T-cell (primary cell): Measurements from ENCODE around the gene SYT7. TPM values are rescaled to one million over a fixed set of nuclear protein-coding genes. Genes with fewer than 3 reads are reported as not detected.

Source experiments
- ATAC-seq, 4 experiments: fragments of 200-7000 bp in 3 of 4; fragments of 150-1000 bp in 1 of 4; cut with Tn5 transposase; replicated peaks in 1 of 4; 1 replicate in 3 of 4; 2 replicates in 1 of 4; pipeline ENCODE4 v1.10.0; 2021; ENCODE audit warnings: moderate library complexity in 3 of 4, mild to moderate bottlenecking in 2 of 4, moderate number of reproducible peaks in 1 of 4
- CTCF ChIA-PET, 2 donors: fragments of 300-600 bp; sonication (Branson Sonifier 250); formaldehyde crosslinking; loops; one replicate each; lab custom pipeline; 2022; ENCODE audit warnings: antibody characterized with exemption in 2 of 2; lab: Charles Lee
- POLR2A ChIA-PET, 2 donors: fragments of 300-600 bp; sonication (Branson Sonifier 250); formaldehyde crosslinking; loops; one replicate each; lab custom pipeline; 2022; ENCODE audit warnings: antibody characterized with exemption in 2 of 2; lab: Charles Lee
- DNase-seq, 35 experiments: peaks; one replicate each; pipeline versions ENCODE4 v3.0.0 to v3.0.0-alpha.2; 2013 to 2023
- H3K27ac ChIP-seq: one replicate; pipeline ENCODE4 v1.5.1; 2013; ENCODE audit warnings: low read length
- H3K27me3 ChIP-seq, 2 experiments: replicated peaks in 1 of 2; 1 replicate in 1 of 2; 2 replicates in 1 of 2; pipeline versions ENCODE4 v1.6.1 to v1.7.0; 2013; ENCODE audit warnings: low read length in 1 of 2, mixed read lengths in 1 of 2; ENCODE audit not compliant: control insufficient read depth in 2 of 2, insufficient read depth in 2 of 2; ENCODE audit errors: extremely low read depth in 1 of 2
- H3K36me3 ChIP-seq, 2 donors: 1 replicate in 1 of 2; 2 replicates in 1 of 2; pipeline versions ENCODE4 v1.6.1 to v1.7.0; 2013; ENCODE audit warnings: low read length in 1 of 2; ENCODE audit not compliant: control insufficient read depth in 2 of 2, insufficient read depth in 1 of 2; ENCODE audit errors: extremely low read depth in 1 of 2
- H3K4me1 ChIP-seq, 2 experiments: 1 replicate in 1 of 2; 2 replicates in 1 of 2; pipeline versions ENCODE4 v1.6.1 to v1.7.0; 2013; ENCODE audit warnings: low read length in 2 of 2, mixed read lengths in 1 of 2; ENCODE audit not compliant: insufficient read depth in 2 of 2, control insufficient read depth in 1 of 2; ENCODE audit errors: extremely low read depth in 1 of 2
- H3K4me3 ChIP-seq, 2 donors: 1 replicate in 1 of 2; 2 replicates in 1 of 2; pipeline versions ENCODE4 v1.5.1 to v1.7.0; 2013; ENCODE audit warnings: mild to moderate bottlenecking in 2 of 2, low read length in 1 of 2, moderate library complexity in 1 of 2; ENCODE audit not compliant: control insufficient read depth in 1 of 2; ENCODE audit errors: extremely low read depth in 1 of 2
- H3K9me3 ChIP-seq: 2 replicates; pipeline ENCODE4 v1.7.0; 2013
- H3K27ac Mint-ChIP-seq, 2 donors: one replicate each; pipeline ENCODE4 v1.8.0; 2020 to 2021; ENCODE audit warnings: mild to moderate bottlenecking in 2 of 2, mixed read lengths in 2 of 2
- H3K27me3 Mint-ChIP-seq, 2 donors: one replicate each; pipeline ENCODE4 v1.8.0; 2021 to 2022; ENCODE audit warnings: mixed read lengths in 2 of 2
- H3K36me3 Mint-ChIP-seq: one replicate; pipeline ENCODE4 v1.8.0; 2021; ENCODE audit warnings: mixed read lengths
- H3K4me1 Mint-ChIP-seq, 3 donors: one replicate each; pipeline ENCODE4 v1.8.0; 2020 to 2022; ENCODE audit warnings: mixed read lengths in 3 of 3, mild to moderate bottlenecking in 1 of 3
- H3K4me3 Mint-ChIP-seq, 3 donors: one replicate each; pipeline ENCODE4 v1.8.0; 2020 to 2022; ENCODE audit warnings: mild to moderate bottlenecking in 3 of 3, mixed read lengths in 3 of 3, moderate library complexity in 3 of 3
- H3K9me3 Mint-ChIP-seq, 3 donors: one replicate each; pipeline ENCODE4 v1.8.0; 2020 to 2022; ENCODE audit warnings: mixed read lengths in 3 of 3
- WGBS: methylation state at CpG from one replicate; pipeline ENCODE4 v1.1.5; 2013; ENCODE audit warnings: missing lambda C conversion rate; ENCODE audit not compliant: insufficient coverage; 5-methylcytosine and 5-hydroxymethylcytosine counted together
- total RNA-seq, 35 experiments: library from RNA in 6 of 35; stranded (reverse) in 6 of 35; fragments of 120-200 nt in 1 of 35; gene quantifications; one replicate each; pipeline versions ENCODE4 v1.2.1 to v1.2.4 and lab custom pipeline; 2013 to 2026

Gene SYT7
- total RNA-seq, 5 donors from 2014 or later (not counting 1 experiment from before 2014, with no cell fraction given), result 0.19 to 0.26 (median 0.20) TPM; not detected in 2

- peaks cover 0 to 10% (median 1%) of the 10 kb centered on the region in 3 donors for H3K4me1 Mint-ChIP-seq
- WGBS, result 89% methylated on average over 16 of the region's 16 CpGs
- H3K27me3 Mint-ChIP-seq, result peaks cover 36 to 42% of the 10 kb centered on the region in 2 donors
- H3K27ac Mint-ChIP-seq, result no peak overlapping the region
- ChIA-PET POLR2A (no interaction called here), CTCF (no interaction called here)
- DNase-seq, result no peak
- no peaks in the 10 kb centered on the region for H3K36me3 ChIP-seq
- H3K4me3 ChIP-seq, result no peak overlapping the region
- peaks cover 0 to 51% of the 10 kb centered on the region in 2 experiments for H3K27me3 ChIP-seq
- ATAC-seq, result no peak
- H3K4me1 ChIP-seq, result no peaks in the 10 kb centered on the region
- peaks cover 0 to 3% (median 0%) of the 10 kb centered on the region in 3 donors for H3K9me3 Mint-ChIP-seq
- H3K9me3 ChIP-seq, result no peaks in the 10 kb centered on the region
- H3K36me3 Mint-ChIP-seq, result no peaks in the 10 kb centered on the region
- no peak overlapping the region for H3K4me3 Mint-ChIP-seq
- H3K27ac ChIP-seq, result no peak overlapping the region
Observed at GRCh38 chr11:61542705-61543104, 38.2 kb downstream of the SYT7 start.

GRCh38 chr11:61542024-61542461 lies 38.8 kb downstream of the SYT7 start:
- no peaks in the 10 kb centered on the region for H3K4me1 ChIP-seq
- no peaks in the 10 kb centered on the region for H3K36me3 Mint-ChIP-seq
- H3K27ac ChIP-seq, result no peak overlapping the region
- no peak overlapping the region for H3K27ac Mint-ChIP-seq
- H3K9me3 Mint-ChIP-seq, result peaks cover 0 to 3% (median 0%) of the 10 kb centered on the region in 3 donors
- ATAC-seq, result no peak
- ChIA-PET POLR2A (no interaction called here), CTCF (no interaction called here)
- DNase-seq, result no peak
- WGBS, result 63% methylated on average over 18 of the region's 19 CpGs
- H3K4me3 Mint-ChIP-seq, result no peak overlapping the region
- H3K9me3 ChIP-seq, result no peaks in the 10 kb centered on the region
- no peak overlapping the region for H3K4me3 ChIP-seq
- peaks cover 0 to 53% of the 10 kb centered on the region in 2 experiments for H3K27me3 ChIP-seq
- peaks cover 0 to 10% (median 1%) of the 10 kb centered on the region in 3 donors for H3K4me1 Mint-ChIP-seq
- peaks cover 34 to 37% of the 10 kb centered on the region in 2 donors for H3K27me3 Mint-ChIP-seq
- H3K36me3 ChIP-seq, result no peaks in the 10 kb centered on the region

GRCh38 chr11:61541598-61541997 lies 39.3 kb downstream of the SYT7 start:
- ATAC-seq, result no peak
- no peaks in the 10 kb centered on the region for H3K36me3 ChIP-seq
- Mint-ChIP-seq H3K9me3 (peaks cover 0 to 3% (median 0%) of the 10 kb centered on the region in 3 donors), H3K27ac (no peak overlapping the region), H3K27me3 (peaks cover 33 to 35% of the 10 kb centered on the region in 2 donors), H3K4me1 (peaks cover 0 to 10% (median 1%) of the 10 kb centered on the region in 3 donors), H3K4me3 (no peak overlapping the region), H3K36me3 (no peaks in the 10 kb centered on the region)
- 16% methylated on average over 3 of the region's 3 CpGs for WGBS
- peaks cover 0 to 58% of the 10 kb centered on the region in 2 experiments for H3K27me3 ChIP-seq
- H3K4me1 ChIP-seq, result no peaks in the 10 kb centered on the region
- CTCF ChIA-PET, result no interaction called here
- POLR2A ChIA-PET, result no interaction called here
- no peak overlapping the region for H3K4me3 ChIP-seq
- H3K27ac ChIP-seq, result no peak overlapping the region
- no peak for DNase-seq
- H3K9me3 ChIP-seq, result no peaks in the 10 kb centered on the region

GRCh38 chr11:61540528-61540927 lies 40.3 kb downstream of the SYT7 start:
- 47% methylated on average over 7 of the region's 9 CpGs for WGBS
- H3K27me3 ChIP-seq, result peaks cover 0 to 61% of the 10 kb centered on the region in 2 experiments
- Mint-ChIP-seq H3K4me1 (peaks cover 0 to 8% (median 1%) of the 10 kb centered on the region in 3 donors), H3K36me3 (no peaks in the 10 kb centered on the region), H3K27ac (no peak overlapping the region), H3K4me3 (no peak overlapping the region), H3K9me3 (peaks cover 0 to 3% (median 0%) of the 10 kb centered on the region in 3 donors), H3K27me3 (peaks cover 26 to 32% of the 10 kb centered on the region in 2 donors)
- DNase-seq (no peak), ATAC-seq (no peak)
- POLR2A ChIA-PET, result no interaction called here
- H3K9me3 ChIP-seq, result no peaks in the 10 kb centered on the region
- H3K4me3 ChIP-seq, result no peak overlapping the region
- H3K36me3 ChIP-seq, result no peaks in the 10 kb centered on the region
- CTCF ChIA-PET, result no interaction called here
- H3K4me1 ChIP-seq, result no peaks in the 10 kb centered on the region
- H3K27ac ChIP-seq, result no peak overlapping the region

GRCh38 chr11:61539831-61540357 lies 41.0 kb downstream of the SYT7 start:
- ATAC-seq, result no peak
- H3K27ac Mint-ChIP-seq, result no peak overlapping the region
- ChIA-PET CTCF (no interaction called here), POLR2A (no interaction called here)
- Histone ChIP-seq H3K4me1 (no peaks in the 10 kb centered on the region), H3K9me3 (no peaks in the 10 kb centered on the region), H3K4me3 (no peak overlapping the region), H3K27ac (no peak overlapping the region), H3K27me3 (peaks cover 0 to 60% of the 10 kb centered on the region in 2 experiments), H3K36me3 (no peaks in the 10 kb centered on the region)
- DNase-seq, result no peak
- H3K36me3 Mint-ChIP-seq, result no peaks in the 10 kb centered on the region
- no peak overlapping the region for H3K4me3 Mint-ChIP-seq
- 58% methylated on average over 4 of the region's 14 CpGs for WGBS
- H3K27me3 Mint-ChIP-seq, result peaks cover 27 to 29% of the 10 kb centered on the region in 2 donors
- H3K9me3 Mint-ChIP-seq, result peaks cover 0 to 3% (median 0%) of the 10 kb centered on the region in 3 donors
- H3K4me1 Mint-ChIP-seq, result peaks cover 0 to 4% (median 0%) of the 10 kb centered on the region in 3 donors

GRCh38 chr11:61539006-61539405 lies 41.9 kb downstream of the SYT7 start:
- Histone ChIP-seq H3K4me1 (no peaks in the 10 kb centered on the region), H3K27ac (no peak overlapping the region), H3K4me3 (no peak overlapping the region), H3K9me3 (no peaks in the 10 kb centered on the region), H3K27me3 (peaks cover 0 to 58% of the 10 kb centered on the region in 2 experiments), H3K36me3 (no peaks in the 10 kb centered on the region)
- ATAC-seq (no peak), DNase-seq (no peak)
- no peaks in the 10 kb centered on the region for H3K36me3 Mint-ChIP-seq
- ChIA-PET POLR2A (no interaction called here), CTCF (interaction anchor here in 1 of 2 donors (0.6 kb wide), 1 partner anchor 11 kb away, joined by 4 read pairs; no protein-coding TSS in a partner anchor)
- no peak overlapping the region for H3K27ac Mint-ChIP-seq
- peaks cover 0 to under 1% (median 0%) of the 10 kb centered on the region in 3 donors for H3K9me3 Mint-ChIP-seq
- peaks cover 32 to 34% of the 10 kb centered on the region in 2 donors for H3K27me3 Mint-ChIP-seq
- WGBS, result 86% methylated on average over 11 of the region's 11 CpGs
- H3K4me1 Mint-ChIP-seq, result peaks cover 0 to 2% (median 0%) of the 10 kb centered on the region in 3 donors
- H3K4me3 Mint-ChIP-seq, result no peak overlapping the region
